Mesendoderm (in vitro differentiated cells): ENCODE measurements around the gene CCDC51.
"Not testable (repeated sequence)": the region's sequence is repeated elsewhere in the genome, so short reads cannot be mapped to it uniquely, and the experiment has no call there.

Source experiments
- DNase-seq: peaks from one replicate; pipeline ENCODE4 v3.0.0; 2013
- H2AK5ac ChIP-seq: 2 replicates; pipeline ENCODE4 v1.6.1; 2013; ENCODE audit warnings: low read length, inconsistent platforms
- H2BK120ac ChIP-seq: 2 replicates; pipeline ENCODE4 v1.6.1; 2013; ENCODE audit warnings: low read depth, mild to moderate bottlenecking, low read length, moderate library complexity, mixed read lengths
- H2BK15ac ChIP-seq: replicated peaks from 2 replicates; pipeline ENCODE4 v1.6.1; 2013; ENCODE audit warnings: low read depth, mild to moderate bottlenecking, moderate library complexity
- H2BK5ac ChIP-seq: 2 replicates; pipeline ENCODE4 v1.6.1; 2013; ENCODE audit warnings: low read length, inconsistent platforms
- H3K18ac ChIP-seq: 2 replicates; pipeline ENCODE4 v1.6.1; 2013; ENCODE audit warnings: mild to moderate bottlenecking, low read length, mixed read lengths
- H3K23ac ChIP-seq: one replicate; pipeline ENCODE4 v1.6.1; 2013; ENCODE audit warnings: low read length
- H3K27ac ChIP-seq: 2 replicates; pipeline ENCODE4 v1.5.1; 2013; ENCODE audit warnings: low read depth, mild to moderate bottlenecking, inconsistent platforms, low read length, moderate library complexity
- H3K27me3 ChIP-seq: 2 replicates; pipeline ENCODE4 v1.6.1; 2013; ENCODE audit warnings: low read length, control low read depth, mild to moderate bottlenecking, inconsistent platforms; ENCODE audit not compliant: insufficient read depth, poor library complexity
- H3K36me3 ChIP-seq: 2 replicates; pipeline ENCODE4 v1.6.1; 2013; ENCODE audit warnings: low read length, inconsistent platforms; ENCODE audit not compliant: control insufficient read depth, insufficient read depth
- H3K4ac ChIP-seq: one replicate; pipeline ENCODE4 v1.6.1; 2013; ENCODE audit warnings: low read depth, mild to moderate bottlenecking, low read length, moderate library complexity
- H3K4me1 ChIP-seq: 2 replicates; pipeline ENCODE4 v1.6.1; 2013; ENCODE audit warnings: low read depth, low read length, inconsistent platforms; ENCODE audit not compliant: control insufficient read depth
- H3K4me2 ChIP-seq: 2 replicates; pipeline ENCODE4 v1.6.1; 2013; ENCODE audit warnings: low read length
- H3K4me3 ChIP-seq: 2 replicates; pipeline ENCODE4 v1.5.1; 2013; ENCODE audit warnings: mild to moderate bottlenecking, low read length
- H3K56ac ChIP-seq: one replicate; pipeline ENCODE4 v1.6.1; 2013; ENCODE audit warnings: low read length
- H3K79me1 ChIP-seq: 2 replicates; pipeline ENCODE4 v1.6.1; 2013; ENCODE audit warnings: low read length, inconsistent platforms
- H3K79me2 ChIP-seq: 2 replicates; pipeline ENCODE4 v1.6.1; 2013; ENCODE audit warnings: mild to moderate bottlenecking, low read length; ENCODE audit not compliant: control insufficient read depth, insufficient read depth
- H3K9ac ChIP-seq: 2 replicates; pipeline ENCODE4 v1.6.1; 2013; ENCODE audit warnings: low read length, inconsistent platforms
- H4K5ac ChIP-seq: one replicate; pipeline ENCODE4 v1.6.1; 2013; ENCODE audit warnings: low read length
- H4K8ac ChIP-seq: one replicate; pipeline ENCODE4 v1.6.1; 2013; ENCODE audit warnings: low read depth, mild to moderate bottlenecking, control low read depth, low read length, moderate library complexity
- WGBS: extraction: QIAGEN DNeasy Blood & Tissue Kit; methylation state at CpG from one replicate; pipeline ENCODE4 v1.1.7; 2013; ENCODE audit warnings: low lambda C conversion rate, missing lambda C conversion rate; ENCODE audit not compliant: insufficient coverage; ENCODE audit errors: extremely low coverage; 5-methylcytosine and 5-hydroxymethylcytosine counted together

Gene CCDC51

GRCh38 chr3:48464713-48465221 lies 24.8 kb upstream of the CCDC51 start:
- H3K36me3 ChIP-seq: peaks cover 4% of the 10 kb centered on the region
- H3K23ac ChIP-seq: no peak overlapping the region
- no peak overlapping the region for H3K4me2 ChIP-seq
- H3K4ac ChIP-seq: no peak overlapping the region
- peaks cover 1% of the 10 kb centered on the region for H3K79me2 ChIP-seq
- no peak overlapping the region for H3K56ac ChIP-seq
- no peak overlapping the region for H2AK5ac ChIP-seq
- WGBS: no CpG with 5 or more reads among the region's 17 CpGs
- H2BK120ac ChIP-seq: no peak overlapping the region
- H2BK15ac ChIP-seq: no peak overlapping the region
- peaks cover 5% of the 10 kb centered on the region for H3K79me1 ChIP-seq
- no peak overlapping the region for H3K27ac ChIP-seq
- no peak overlapping the region for H3K18ac ChIP-seq
- no peak overlapping the region for H3K4me3 ChIP-seq
- no peak for DNase-seq
- no peaks in the 10 kb centered on the region for H3K27me3 ChIP-seq
- no peak overlapping the region for H3K9ac ChIP-seq
- no peak overlapping the region for H2BK5ac ChIP-seq
- H3K4me1 ChIP-seq: peaks cover 2% of the 10 kb centered on the region
- H4K8ac ChIP-seq: no peak overlapping the region
- H4K5ac ChIP-seq: no peak overlapping the region

GRCh38 chr3:48463703-48464102 lies 23.8 kb upstream of the CCDC51 start:
- no peak overlapping the region for H3K56ac ChIP-seq
- H3K27ac ChIP-seq: no peak overlapping the region
- no peak overlapping the region for H3K9ac ChIP-seq
- no peak overlapping the region for H4K5ac ChIP-seq
- no peak overlapping the region for H2BK120ac ChIP-seq
- H3K36me3 ChIP-seq: peaks cover 7% of the 10 kb centered on the region
- DNase-seq: no peak
- H2AK5ac ChIP-seq: no peak overlapping the region
- WGBS: no CpG with 5 or more reads among the region's 9 CpGs
- H2BK15ac ChIP-seq: no peak overlapping the region
- no peak overlapping the region for H3K4ac ChIP-seq
- H3K79me1 ChIP-seq: no peaks in the 10 kb centered on the region
- H3K23ac ChIP-seq: no peak overlapping the region
- H4K8ac ChIP-seq: no peak overlapping the region
- peaks cover 2% of the 10 kb centered on the region for H3K4me1 ChIP-seq
- no peaks in the 10 kb centered on the region for H3K27me3 ChIP-seq
- no peak overlapping the region for H2BK5ac ChIP-seq
- H3K4me3 ChIP-seq: no peak overlapping the region
- H3K79me2 ChIP-seq: no peaks in the 10 kb centered on the region
- H3K18ac ChIP-seq: no peak overlapping the region
- no peak overlapping the region for H3K4me2 ChIP-seq

DNA sequence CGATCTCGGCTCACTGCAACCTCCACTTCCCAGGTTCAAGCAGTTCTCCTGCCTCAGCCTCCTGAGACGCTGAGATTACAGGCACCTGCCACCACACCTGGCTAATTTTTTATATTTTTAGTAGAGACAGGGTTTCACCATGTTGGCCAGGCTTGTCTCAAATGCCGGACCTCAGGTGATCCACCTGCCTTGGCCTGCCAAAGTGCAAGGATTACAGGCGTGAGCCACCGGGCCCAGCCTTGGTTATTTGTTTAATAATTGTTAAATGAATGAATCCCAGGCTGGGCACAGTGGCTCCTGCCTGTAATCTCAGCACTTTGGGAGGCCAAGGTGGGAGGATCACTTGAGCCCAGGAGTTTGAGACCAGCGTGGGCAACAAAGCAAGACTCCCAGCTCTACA lies 21.8 kb upstream of the CCDC51 start:
- H2BK15ac ChIP-seq, DNase-seq, H3K56ac ChIP-seq, H4K5ac ChIP-seq, H2BK5ac ChIP-seq, H3K27me3 ChIP-seq, H3K9ac ChIP-seq, H3K4me2 ChIP-seq, H2BK120ac ChIP-seq, H3K4me1 ChIP-seq, H2AK5ac ChIP-seq, H3K4ac ChIP-seq, H3K4me3 ChIP-seq, H4K8ac ChIP-seq, H3K27ac ChIP-seq, H3K18ac ChIP-seq, H3K23ac ChIP-seq, H3K79me1 ChIP-seq, H3K79me2 ChIP-seq: not testable (repeated sequence)
- WGBS: no CpG with 5 or more reads among the region's 7 CpGs
- peaks cover 10% of the 10 kb centered on the region for H3K36me3 ChIP-seq

- no peaks in the 10 kb centered on the region for H3K79me2 ChIP-seq
- no peak overlapping the region for H3K4ac ChIP-seq
- H2BK120ac ChIP-seq: no peak overlapping the region
- H3K4me3 ChIP-seq: no peak overlapping the region
- H3K56ac ChIP-seq: no peak overlapping the region
- H4K5ac ChIP-seq: no peak overlapping the region
- no peak overlapping the region for H3K9ac ChIP-seq
- peaks cover 10% of the 10 kb centered on the region for H3K36me3 ChIP-seq
- H4K8ac ChIP-seq: no peak overlapping the region
- no peak overlapping the region for H3K23ac ChIP-seq
- H3K27ac ChIP-seq: no peak overlapping the region
- no peak for DNase-seq
- H2AK5ac ChIP-seq: no peak overlapping the region
- H3K18ac ChIP-seq: no peak overlapping the region
- no peak overlapping the region for H2BK15ac ChIP-seq
- H2BK5ac ChIP-seq: no peak overlapping the region
- no peaks in the 10 kb centered on the region for H3K27me3 ChIP-seq
- H3K79me1 ChIP-seq: no peaks in the 10 kb centered on the region
- no peaks in the 10 kb centered on the region for H3K4me1 ChIP-seq
- WGBS: no CpG with 5 or more reads among the region's 3 CpGs
- no peak overlapping the region for H3K4me2 ChIP-seq
Measured at GRCh38 chr3:48460517-48460902, 20.6 kb upstream of the CCDC51 start.

DNA sequence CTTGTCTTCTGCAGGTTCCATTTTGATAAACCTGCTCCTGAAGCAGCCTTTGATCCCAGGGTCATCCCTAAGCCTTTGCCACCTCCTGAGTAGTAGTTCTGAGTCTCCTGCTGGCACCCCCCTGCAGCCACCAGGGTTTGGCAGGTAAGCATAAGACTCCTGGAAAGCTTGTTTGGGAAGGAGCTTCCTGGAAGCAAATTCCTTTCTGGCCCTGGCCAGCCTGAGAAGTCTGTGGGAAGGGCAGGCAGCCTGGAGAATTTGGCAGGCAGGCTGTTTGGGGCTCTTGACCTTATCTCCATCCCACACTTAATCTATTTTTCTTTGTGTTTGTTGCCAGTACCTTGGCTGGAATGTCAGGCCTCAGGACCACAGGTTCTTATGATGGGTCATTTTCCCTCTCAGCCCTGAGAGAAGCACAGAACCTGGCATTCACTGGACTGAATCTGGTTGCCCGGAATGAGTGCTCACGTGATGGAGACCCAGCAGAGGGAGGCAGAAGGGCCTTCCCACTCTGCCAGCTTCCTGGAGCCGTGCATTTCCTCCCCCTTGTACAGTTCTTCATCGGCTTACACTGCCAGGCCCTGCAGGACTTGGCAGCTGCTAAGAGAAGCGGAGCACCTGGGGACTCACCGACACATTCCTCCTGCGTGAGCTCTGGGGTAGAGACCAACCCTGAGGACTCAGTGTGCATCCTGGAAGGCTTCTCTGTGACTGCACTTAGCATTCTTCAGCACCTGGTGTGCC lies 20.0 kb upstream of the CCDC51 start:
- H3K36me3 ChIP-seq: peaks cover 12% of the 10 kb centered on the region
- WGBS: no CpG with 5 or more reads among the region's 7 CpGs

GRCh38 chr3:48459331-48459730 lies 19.4 kb upstream of the CCDC51 start:
- Histone ChIP-seq H2BK120ac (no peak overlapping the region), H3K4ac (no peak overlapping the region), H3K79me2 (no peaks in the 10 kb centered on the region), H2AK5ac (no peak overlapping the region), H4K8ac (no peak overlapping the region), H2BK15ac (no peak overlapping the region), H3K4me1 (no peaks in the 10 kb centered on the region), H3K4me3 (no peak overlapping the region), H3K4me2 (no peak overlapping the region), H3K9ac (no peak overlapping the region), H3K79me1 (no peaks in the 10 kb centered on the region), H3K23ac (no peak overlapping the region), H3K27ac (no peak overlapping the region), H3K56ac (no peak overlapping the region), H3K18ac (no peak overlapping the region), H4K5ac (no peak overlapping the region), H2BK5ac (no peak overlapping the region), H3K27me3 (no peaks in the 10 kb centered on the region), H3K36me3 (peaks cover 13% of the 10 kb centered on the region)
- WGBS: no CpG with 5 or more reads among the region's 3 CpGs
- no peak for DNase-seq

More for the DNA sequence above, 20.0 kb upstream of the CCDC51 start:
- no peak overlapping the region for H2BK15ac ChIP-seq
- H3K4me3 ChIP-seq: no peak overlapping the region
- H3K23ac ChIP-seq: no peak overlapping the region
- no peak overlapping the region for H2BK120ac ChIP-seq
- no peak overlapping the region for H3K4ac ChIP-seq
- H3K4me1 ChIP-seq: no peaks in the 10 kb centered on the region
- no peak overlapping the region for H2AK5ac ChIP-seq
- H3K27me3 ChIP-seq: no peaks in the 10 kb centered on the region
- H3K4me2 ChIP-seq: no peak overlapping the region
- no peak overlapping the region for H4K8ac ChIP-seq
- H3K79me1 ChIP-seq: no peaks in the 10 kb centered on the region
- no peak for DNase-seq
- H3K9ac ChIP-seq: no peak overlapping the region
- H3K27ac ChIP-seq: no peak overlapping the region
- H3K56ac ChIP-seq: no peak overlapping the region
- no peak overlapping the region for H4K5ac ChIP-seq
- no peaks in the 10 kb centered on the region for H3K79me2 ChIP-seq
- no peak overlapping the region for H3K18ac ChIP-seq
- H2BK5ac ChIP-seq: no peak overlapping the region
